Activated gamma-delta T cell (primary cell): ENCODE data around the gene ADCY4.
"Not testable (repeated sequence)": the region's sequence is repeated elsewhere in the genome, so short reads cannot be mapped to it uniquely, and the experiment has no call there.

ENCODE experiments used
- DNase-seq: peaks from one replicate; lab custom pipeline; 2025; lab: John Stamatoyannopoulos, UW

ADCY4 gene

GRCh38 chr14:24338843-24339242 is 4.0 kb upstream of the ADCY4 start:
- no peak for DNase-seq

- no peak for DNase-seq
Measured at GRCh38 chr14:24337824-24338175, 2.9 kb upstream of the ADCY4 start.

GRCh38 chr14:24337144-24337823 is 2.4 kb upstream of the ADCY4 start:
- DNase-seq: no peak

- DNase-seq: no peak
Measured at GRCh38 chr14:24335461-24336171, 745 bp upstream of the ADCY4 start.

GRCh38 chr14:24332268-24332993 is 2.4 kb downstream of the ADCY4 start:
- DNase-seq: peak; percentile 27

- no peak for DNase-seq
Measured at GRCh38 chr14:24331731-24332267, 3.1 kb downstream of the ADCY4 start.

- no peak for DNase-seq
Measured at GRCh38 chr14:24330973-24331674, 3.7 kb downstream of the ADCY4 start.

GRCh38 chr14:24329736-24330135 is 5.1 kb downstream of the ADCY4 start:
- peak; percentile 49 for DNase-seq

- no peak for DNase-seq
Measured at GRCh38 chr14:24329073-24329663, 5.7 kb downstream of the ADCY4 start.

GRCh38 chr14:24327914-24328313 is 7.0 kb downstream of the ADCY4 start:
- DNase-seq: not testable (repeated sequence)

- DNase-seq: no peak
Measured at GRCh38 chr14:24327303-24327702, 7.6 kb downstream of the ADCY4 start.

- no peak for DNase-seq
Measured at GRCh38 chr14:24325963-24326362, 8.9 kb downstream of the ADCY4 start.

GRCh38 chr14:24325041-24325530 is 9.8 kb downstream of the ADCY4 start:
- no peak for DNase-seq

GRCh38 chr14:24324024-24324423 is 10.8 kb downstream of the ADCY4 start:
- no peak for DNase-seq

GRCh38 chr14:24323341-24323740 is 11.5 kb downstream of the ADCY4 start:
- DNase-seq: no peak

GRCh38 chr14:24322672-24323071 is 12.2 kb downstream of the ADCY4 start:
- DNase-seq: no peak

- DNase-seq: no peak
Measured at GRCh38 chr14:24321212-24321975, 13.5 kb downstream of the ADCY4 start.

GRCh38 chr14:24317141-24317928 is 17.5 kb downstream of the ADCY4 start:
- no peak for DNase-seq

- DNase-seq: no peak
Measured at GRCh38 chr14:24316597-24316950, 18.3 kb downstream of the ADCY4 start.
